HepG2 (cell line): ENCODE data around the gene ARHGEF16. TPM values are rescaled to one million over a fixed set of nuclear protein-coding genes. Genes with fewer than 3 reads are reported as not detected.

Experiments
- ATAC-seq: fragments of 200-7000 bp; cut with Tn5 transposase; 3 replicates; pipeline ENCODE4 v1.9.1; 2020; ENCODE audit warnings: mild to moderate bottlenecking, moderate library complexity
- BruUV-seq: library from RNA; stranded (reverse); fragments of 400-500 nt; replicated peaks from 2 replicates; lab custom pipeline; 2021; lab: Mats Ljungman, UMichigan
- CTCF ChIA-PET: fragments of 300-600 bp; formaldehyde crosslinking; extraction: SDS; loops from one replicate; lab custom pipeline; 2021; ENCODE audit warnings: low total read pairs, inconsistent platforms, low intra/inter-chr PET ratio; lab: Yijun Ruan, JAX
- POLR2A ChIA-PET: fragments of 350-600 bp; sonication (Branson Sonifier 250); formaldehyde crosslinking; loops from one replicate; lab custom pipeline; 2020; ENCODE audit warnings: antibody characterized with exemption, inconsistent platforms; lab: Yijun Ruan, JAX
- DNase-seq: peaks from one replicate; pipeline ENCODE4 v3.0.0-alpha.2; 2015; ENCODE audit warnings: low spot score
- FAIRE-seq: peaks from 3 replicates; lab custom pipeline; 2011; peaks lifted over from hg19 to GRCh38; lab: Jason Lieb, UNC
- H2AFZ ChIP-seq: one replicate; pipeline ENCODE4 v1.6.1; 2011; ENCODE audit warnings: low read length, inconsistent platforms
- H3K27ac ChIP-seq: fragments of 300-600 bp; 3 replicates; pipeline ENCODE4 v1.8.0; 2011; ENCODE audit warnings: mixed run types, mild to moderate bottlenecking, mixed read lengths, low read length, inconsistent platforms; ENCODE audit not compliant: insufficient read depth; ENCODE audit errors: extremely low read length
- H3K27me3 ChIP-seq, 2 experiments: fragments of 200-600 bp in 1 of 2; 2 replicates in 1 of 2; 3 replicates in 1 of 2; pipeline versions ENCODE4 v1.6.0 to v1.8.0; 2011; ENCODE audit warnings: low read length in 2 of 2, mild to moderate bottlenecking in 2 of 2, moderate library complexity in 2 of 2, inconsistent platforms in 1 of 2; ENCODE audit not compliant: insufficient read depth in 2 of 2, control insufficient read depth in 1 of 2
- H3K36me3 ChIP-seq, 2 experiments: fragments of 200-600 bp in 1 of 2; replicated peaks in 1 of 2; 2 replicates in 1 of 2; 3 replicates in 1 of 2; pipeline versions ENCODE4 v1.5.1 to v1.8.0; 2011; ENCODE audit warnings: low read length in 2 of 2, inconsistent platforms in 1 of 2; ENCODE audit not compliant: insufficient read depth in 2 of 2, control insufficient read depth in 1 of 2
- H3K4me1 ChIP-seq: 2 replicates; pipeline ENCODE4 v1.5.1; 2012; ENCODE audit warnings: low read length, inconsistent platforms; ENCODE audit not compliant: insufficient read depth
- H3K4me2 ChIP-seq: 2 replicates; pipeline ENCODE4 v1.6.0; 2011; ENCODE audit warnings: low read depth, low read length, inconsistent platforms
- H3K4me3 ChIP-seq, 3 experiments: fragments of 200-600 bp in 1 of 3; sonication (generic), shearing (Covaris generic) in 1 of 3; replicated peaks in 1 of 3; 2 replicates each; pipeline ENCODE4 v1.5.1; 2011 to 2016; ENCODE audit warnings: low read length in 3 of 3, inconsistent platforms in 2 of 3, low read depth in 2 of 3, mild to moderate bottlenecking in 2 of 3, control low read depth in 1 of 3, mixed read lengths in 1 of 3; ENCODE audit not compliant: insufficient read depth in 1 of 3
- H3K79me2 ChIP-seq: one replicate; pipeline ENCODE4 v1.6.1; 2011; ENCODE audit warnings: low read length, inconsistent platforms; ENCODE audit not compliant: insufficient read depth
- H3K9ac ChIP-seq: 2 replicates; pipeline ENCODE4 v1.6.0; 2011; ENCODE audit warnings: mild to moderate bottlenecking, low read depth, low read length, inconsistent platforms; ENCODE audit not compliant: insufficient read depth
- H3K9me3 ChIP-seq: 2 replicates; pipeline ENCODE4 v1.5.1; 2012; ENCODE audit warnings: mild to moderate bottlenecking, low read length
- H4K20me1 ChIP-seq: 2 replicates; pipeline ENCODE4 v1.6.0; 2011; ENCODE audit warnings: inconsistent platforms, mild to moderate bottlenecking, low read length, moderate library complexity; ENCODE audit not compliant: insufficient read depth
- ARID2 ChIP-seq: sonication (generic); formaldehyde crosslinking; IDR thresholded peaks from 2 replicates; pipeline ENCODE4 v1.8.1; 2022; ENCODE audit warnings: mild to moderate bottlenecking, missing genetic modification reagents, borderline replicate concordance
- BRF2 ChIP-seq: sonication (generic); formaldehyde crosslinking; IDR thresholded peaks from 2 replicates; pipeline ENCODE4 v1.8.1; 2022; ENCODE audit warnings: mild to moderate bottlenecking, missing genetic modification reagents
- CBX2 ChIP-seq, 2 experiments: fragments of 200-600 bp in 1 of 2; sonication (generic); formaldehyde crosslinking in 1 of 2; IDR thresholded peaks; 2 replicates each; pipeline versions ENCODE4 v1.7.0 to v1.8.1; 2018 to 2022; ENCODE audit warnings: low read depth in 2 of 2, low read length in 1 of 2, mild to moderate bottlenecking in 1 of 2, missing genetic modification reagents in 1 of 2
- FOXO4 ChIP-seq: sonication (generic); formaldehyde crosslinking; conservative IDR thresholded peaks from 2 replicates; pipeline ENCODE4 v1.8.1; 2023; ENCODE audit warnings: missing genetic modification reagents
- GPN1 ChIP-seq: sonication (generic); formaldehyde crosslinking; IDR thresholded peaks from 2 replicates; pipeline ENCODE4 v1.5.1; 2020; ENCODE audit warnings: missing genetic modification reagents, borderline replicate concordance
- NR2F1 ChIP-seq, 2 experiments: fragments of 450-650 bp in 1 of 2; formaldehyde crosslinking in 1 of 2; IDR thresholded peaks; 2 replicates each; pipeline versions ENCODE4 v1.5.0 to v1.6.1; 2016 to 2020; ENCODE audit warnings: mild to moderate bottlenecking in 1 of 2, missing compliant biosample characterization in 1 of 2, missing genetic modification reagents in 1 of 2, moderate library complexity in 1 of 2
- TRAFD1 ChIP-seq: sonication (generic); formaldehyde crosslinking; IDR thresholded peaks from 2 replicates; pipeline ENCODE4 v1.5.1; 2020; ENCODE audit warnings: missing genetic modification reagents, mild to moderate bottlenecking, borderline replicate concordance
- ZNF138 ChIP-seq: sonication (generic); formaldehyde crosslinking; IDR thresholded peaks from 2 replicates; pipeline ENCODE4 v1.5.0; 2020; ENCODE audit warnings: mild to moderate bottlenecking, low read depth, missing genetic modification reagents
- ZNF3 ChIP-seq: IDR thresholded peaks from 2 replicates; pipeline ENCODE4 v1.7.0; 2017; ENCODE audit warnings: inconsistent platforms
- ZNF326 ChIP-seq: sonication (generic); formaldehyde crosslinking; IDR thresholded peaks from 2 replicates; pipeline ENCODE4 v1.4.0; 2020; ENCODE audit warnings: missing genetic modification reagents, borderline replicate concordance
- WGBS: methylation state at CpG from one replicate; pipeline ENCODE4 v1.1.6; 2017; ENCODE audit warnings: low lambda C conversion rate; 5-methylcytosine and 5-hydroxymethylcytosine counted together
- in situ Hi-C: cut with HindIII; loops from 2 replicates; pipeline ENCODE4 v1.10.0; 2017; ENCODE audit warnings: low pct_unique_long_range_greater_than_20kb; ENCODE audit not compliant: extremely low pct_ligation_motif_present
- intact Hi-C: fragments of 100-400 bp; cut with micrococcal nuclease; formaldehyde crosslinking; loops from one replicate; pipeline ENCODE4 v1.10.0; 2022; ENCODE audit not compliant: unreplicated experiment
- polyA plus RNA-seq, 8 experiments: library from polyadenylated mRNA; depleted of rRNA in 3 of 8; stranded (reverse) in 7 of 8; unstranded in 1 of 8; fragments of >200 nt; fragmentation: Illumina TruSeq in 4 of 8; extraction: Trizol in 4 of 8; gene quantifications; 2 replicates each; pipeline versions ENCODE4 v1.2.1 to v1.2.3, GENCODE V29; 2011 to 2016; ENCODE audit warnings: low read depth in 4 of 8, missing spikeins in 1 of 8, mixed read lengths in 1 of 8; ENCODE audit not compliant: insufficient read depth in 1 of 8
- total RNA-seq, 5 experiments: library from RNA; depleted of rRNA; stranded (reverse); fragments of >200 nt; fragmentation: Illumina TruSeq; extraction: Trizol; gene quantifications; 2 replicates each; pipeline ENCODE4 v1.2.3, GENCODE V29; 2016; ENCODE audit warnings: low read depth in 1 of 5
- TF ChIP-seq, protein P1 (sequence below): sonication (generic); formaldehyde crosslinking; IDR thresholded peaks from 2 replicates; pipeline ENCODE4 v1.5.1; 2020; ENCODE audit warnings: mild to moderate bottlenecking, missing genetic modification reagents

Gene ARHGEF16
- total and polyA plus RNA-seq, 2 of the 13 experiments (the other 11 are each of a cell fraction or from before 2014, with no cell fraction given), result 20.3 to 39.9 TPM

- TF ChIP-seq ZNF3 (CRISPR knock-in tag) (no peak), FOXO4 (CRISPR knock-in tag) (0 out of 2 replicates have a peak, but pooled peaks have one; percentile 40), BRF2 (CRISPR knock-in tag) (no peak), ARID2 (0 out of 2 replicates have a peak, but pooled peaks have one; percentile 8), CBX2 (IDR thresholded peaks at IDR 0.05; ENCODE audit: low read depth, low read length) (no peak), CBX2 (CRISPR knock-in tag; IDR thresholded peaks at IDR 0.05; ENCODE audit: low read depth) (no peak)
These were observed 31.8 kb upstream of the ARHGEF16 start (continued) for GRCh38 chr1:3422638-3423037.

DNA sequence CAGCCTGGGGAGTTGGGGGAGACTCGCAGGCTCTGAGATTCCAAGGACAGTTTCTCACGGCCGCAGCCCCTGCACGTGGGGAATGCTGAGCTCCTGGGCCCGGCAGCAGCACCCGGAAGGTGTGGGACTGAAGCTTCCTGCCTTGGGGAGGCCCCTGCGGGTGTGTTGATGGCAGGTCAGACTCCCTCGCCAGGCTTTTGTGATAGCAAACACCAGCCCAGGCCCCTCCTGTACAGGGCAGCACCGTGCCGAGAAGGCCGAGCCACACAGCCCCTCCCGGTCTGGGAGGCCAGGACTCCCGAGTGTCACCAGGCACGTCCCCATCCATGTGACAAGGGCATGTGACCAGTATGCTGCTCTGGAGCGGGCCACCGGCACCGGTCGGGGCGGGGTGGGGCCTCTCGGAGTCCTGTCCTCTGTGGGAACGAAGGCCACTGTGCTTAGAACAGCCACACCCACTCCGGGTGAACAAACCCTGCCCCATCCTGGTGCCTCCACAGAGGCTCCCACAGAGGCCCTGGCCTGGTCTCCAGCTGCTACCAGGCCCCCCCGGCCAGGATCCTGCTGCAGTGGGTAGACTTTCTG lies 31.1 kb upstream of the ARHGEF16 start:
- H3K36me3 ChIP-seq, result no peaks in the 10 kb centered on the region
- H3K27me3 ChIP-seq, result peaks cover 2 to 9% of the 10 kb centered on the region in 2 experiments; a peak in 3 of 5 replicates
- peak overlapping the region; percentile 51 for H3K9ac ChIP-seq
- WGBS, result 5% methylated on average over 8 of the region's 23 CpGs
- intact Hi-C loops, result loop anchor here (10.0 kb wide), 1 partner anchor 549 kb away; no protein-coding TSS in a partner anchor
- H2AFZ ChIP-seq, result no peak overlapping the region
- peak overlapping the region in 1 of 3 experiments; percentile 36; a peak in 1 of 6 replicates for H3K4me3 ChIP-seq
- ChIA-PET POLR2A (no interaction called here), CTCF (interaction anchor here (0.8 to 2.6 kb wide), 2 partner anchors 357 to 411 kb away, joined by 3 to 14 read pairs; no protein-coding TSS in a partner anchor)
- no TSS peak for BruUV-seq
- H3K4me1 ChIP-seq, result peaks cover 46% of the 10 kb centered on the region
- in situ Hi-C loops, result loop anchor here (5.0 kb wide), 1 partner anchor 356 kb away; the partner anchor contains the start of gene PRDM16
- DNase-seq (peak; percentile 80), ATAC-seq (peak; percentile 90), FAIRE-seq (peak; percentile 54)
- H3K27ac ChIP-seq, result peak overlapping the region; percentile 70
- H3K4me2 ChIP-seq, result peak overlapping the region; percentile 45
- H3K9me3 ChIP-seq, result no peaks in the 10 kb centered on the region
- H3K79me2 ChIP-seq, result no peaks in the 10 kb centered on the region
- no peaks in the 10 kb centered on the region for H4K20me1 ChIP-seq
- TF ChIP-seq ZNF326 (CRISPR knock-in tag), result no peak
- TF ChIP-seq, protein P1, sequence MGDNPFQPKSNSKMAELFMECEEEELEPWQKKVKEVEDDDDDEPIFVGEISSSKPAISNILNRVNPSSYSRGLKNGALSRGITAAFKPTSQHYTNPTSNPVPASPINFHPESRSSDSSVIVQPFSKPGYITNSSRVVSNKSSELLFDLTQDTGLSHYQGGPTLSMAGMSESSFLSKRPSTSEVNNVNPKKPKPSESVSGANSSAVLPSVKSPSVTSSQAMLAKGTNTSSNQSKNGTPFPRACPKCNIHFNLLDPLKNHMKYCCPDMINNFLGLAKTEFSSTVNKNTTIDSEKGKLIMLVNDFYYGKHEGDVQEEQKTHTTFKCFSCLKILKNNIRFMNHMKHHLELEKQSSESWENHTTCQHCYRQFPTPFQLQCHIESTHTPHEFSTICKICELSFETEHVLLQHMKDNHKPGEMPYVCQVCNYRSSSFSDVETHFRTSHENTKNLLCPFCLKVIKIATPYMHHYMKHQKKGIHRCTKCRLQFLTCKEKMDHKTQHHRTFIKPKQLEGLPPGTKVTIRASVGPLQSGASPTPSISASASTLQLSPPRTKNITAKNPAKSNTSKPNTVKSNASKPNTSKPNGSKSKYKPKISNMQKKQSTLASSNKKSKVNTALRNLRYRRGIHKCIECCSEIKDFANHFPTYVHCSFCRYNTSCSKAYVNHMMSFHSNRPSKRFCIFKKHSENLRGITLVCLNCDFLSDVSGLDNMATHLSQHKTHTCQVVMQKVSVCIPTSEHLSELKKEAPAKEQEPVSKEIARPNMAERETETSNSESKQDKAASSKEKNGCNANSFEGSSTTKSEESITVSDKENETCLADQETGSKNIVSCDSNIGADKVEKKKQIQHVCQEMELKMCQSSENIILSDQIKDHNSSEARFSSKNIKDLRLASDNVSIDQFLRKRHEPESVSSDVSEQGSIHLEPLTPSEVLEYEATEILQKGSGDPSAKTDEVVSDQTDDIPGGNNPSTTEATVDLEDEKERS (CRISPR knock-in tag), result no peak; the same call in 1 of the 2 replicates
- TF ChIP-seq NR2F1 (CRISPR knock-in tag; IDR thresholded peaks at IDR 0.05), result peak in 1 of 2 experiments; percentile 21; a peak in 1 of 4 replicates
- no peak for TF ChIP-seq GPN1 (CRISPR knock-in tag)
- TF ChIP-seq ZNF138, result no peak
- peak; percentile 69; the same call in 1 of the 2 replicates for TF ChIP-seq TRAFD1 (CRISPR knock-in tag)
